ENCODE data around the gene HOGA1.

GRCh38 chr10:97537186-97537869 is 46.9 kb upstream of the HOGA1 start:
- no peak for TF ChIP-seq CTCF (IDR thresholded peaks at IDR 0.05)
- TF ChIP-seq POLR2A (IDR thresholded peaks at IDR 0.05): no peak

Measured in right lobe of liver (tissue), 4 donors.